ENCODE results near the gene CA6.
"Not testable (repeated sequence)": the region's sequence is repeated elsewhere in the genome, so short reads cannot be mapped to it uniquely, and the experiment has no call there.

The CA6 gene

GRCh38 chr1:8976338-8976737, 30.7 kb downstream of the CA6 start:
- no peak for DNase-seq

GRCh38 chr1:8976896-8977450, 31.3 kb downstream of the CA6 start:
- DNase-seq = no peak

- no peak for DNase-seq
Observed at GRCh38 chr1:8980656-8981055, 35.0 kb downstream of the CA6 start.

GRCh38 chr1:8981169-8981568, 35.5 kb downstream of the CA6 start:
- no peak for DNase-seq

GRCh38 chr1:8984203-8984602, 38.5 kb downstream of the CA6 start:
- DNase-seq = no peak

GRCh38 chr1:8984990-8985389, 39.3 kb downstream of the CA6 start:
- DNase-seq = no peak

GRCh38 chr1:8985915-8986813, 40.5 kb downstream of the CA6 start:
- DNase-seq = no peak

- DNase-seq = no peak
Observed at GRCh38 chr1:8986814-8987190, 41.1 kb downstream of the CA6 start.

GRCh38 chr1:8987881-8988617, 42.4 kb downstream of the CA6 start:
- DNase-seq = no peak

GRCh38 chr1:8988618-8988967, 42.9 kb downstream of the CA6 start:
- DNase-seq = no peak

GRCh38 chr1:8989061-8989460, 43.4 kb downstream of the CA6 start:
- no peak for DNase-seq

- no peak for DNase-seq
Observed at GRCh38 chr1:8989821-8990220, 44.2 kb downstream of the CA6 start.

- no peak for DNase-seq
Observed at GRCh38 chr1:8992936-8993687, 47.4 kb downstream of the CA6 start.

- not testable (repeated sequence) for DNase-seq
Observed at GRCh38 chr1:8993962-8994675, 48.5 kb downstream of the CA6 start.

GRCh38 chr1:9001534-9002214, 56.0 kb downstream of the CA6 start:
- DNase-seq = not testable (repeated sequence)

GRCh38 chr1:9002215-9002560, 56.5 kb downstream of the CA6 start:
- not testable (repeated sequence) for DNase-seq

GRCh38 chr1:9004031-9004699, 58.5 kb downstream of the CA6 start:
- no peak for DNase-seq

- DNase-seq = no peak
Observed at GRCh38 chr1:9004700-9005394, 59.2 kb downstream of the CA6 start.

GRCh38 chr1:9005395-9005708, 59.7 kb downstream of the CA6 start:
- DNase-seq = no peak

- DNase-seq = no peak
Observed at GRCh38 chr1:9006956-9007615, 61.4 kb downstream of the CA6 start.
